Purkinje cell (primary cell): ENCODE results near the gene ALS2. TPM values are rescaled to one million over a fixed set of nuclear protein-coding genes. Genes with fewer than 3 reads are reported as not detected.

Source experiments
- polyA plus RNA-seq: library from polyadenylated mRNA; unstranded; fragments of >200 nt; fragmentation: Nextera tagmentation; gene quantifications from 2 replicates; pipeline ENCODE4 v1.2.1, GENCODE V29; 2014

The ALS2 gene
- 15.8 and 18.0 TPM in 2 replicates for polyA plus RNA-seq

DNA sequence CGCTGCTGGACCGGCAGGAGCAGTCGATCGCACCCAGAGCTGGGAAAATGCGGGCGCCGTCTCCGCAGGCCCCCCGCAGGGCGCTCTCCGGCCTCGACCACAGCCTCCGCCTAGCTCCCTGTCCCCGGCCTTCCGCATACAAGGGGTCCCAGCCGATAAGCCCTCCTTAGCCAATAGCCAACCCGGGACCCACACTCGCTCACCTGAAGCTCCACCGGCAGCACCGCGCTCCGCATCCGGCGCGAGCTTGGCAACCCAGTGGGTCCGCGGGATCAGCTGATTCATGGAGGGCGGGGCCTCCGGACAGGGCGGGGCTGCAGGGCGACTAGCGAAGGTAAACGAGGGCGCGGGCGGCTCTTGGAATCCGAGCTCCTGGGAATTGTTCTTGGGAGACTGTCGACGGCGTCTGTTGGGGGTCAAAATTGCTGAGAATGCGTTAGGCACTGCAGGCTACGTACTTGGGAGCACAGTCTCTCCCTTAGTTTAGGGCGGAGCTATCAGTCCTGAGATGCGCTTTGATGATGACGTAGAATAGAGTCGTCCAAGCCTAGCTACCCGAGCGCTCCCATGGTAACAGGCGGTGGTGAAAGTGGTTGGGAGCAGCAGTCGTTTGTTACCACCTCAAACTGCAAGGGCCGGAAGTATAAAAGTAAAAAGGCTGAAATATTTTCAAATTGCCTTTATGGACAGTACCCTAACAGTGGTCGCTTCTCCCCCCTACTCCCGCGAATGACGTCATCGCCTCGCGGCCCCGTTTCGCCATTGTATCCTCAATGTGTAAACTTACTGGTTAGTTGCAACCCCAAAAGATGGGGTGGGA lies at the start of gene ALS2:
TSS of gene ALS2 (minus strand) at position 260 of the 820 bp plus-strand sequence. CDS start 12,048 bp downstream, outside the sequence.

DNA sequence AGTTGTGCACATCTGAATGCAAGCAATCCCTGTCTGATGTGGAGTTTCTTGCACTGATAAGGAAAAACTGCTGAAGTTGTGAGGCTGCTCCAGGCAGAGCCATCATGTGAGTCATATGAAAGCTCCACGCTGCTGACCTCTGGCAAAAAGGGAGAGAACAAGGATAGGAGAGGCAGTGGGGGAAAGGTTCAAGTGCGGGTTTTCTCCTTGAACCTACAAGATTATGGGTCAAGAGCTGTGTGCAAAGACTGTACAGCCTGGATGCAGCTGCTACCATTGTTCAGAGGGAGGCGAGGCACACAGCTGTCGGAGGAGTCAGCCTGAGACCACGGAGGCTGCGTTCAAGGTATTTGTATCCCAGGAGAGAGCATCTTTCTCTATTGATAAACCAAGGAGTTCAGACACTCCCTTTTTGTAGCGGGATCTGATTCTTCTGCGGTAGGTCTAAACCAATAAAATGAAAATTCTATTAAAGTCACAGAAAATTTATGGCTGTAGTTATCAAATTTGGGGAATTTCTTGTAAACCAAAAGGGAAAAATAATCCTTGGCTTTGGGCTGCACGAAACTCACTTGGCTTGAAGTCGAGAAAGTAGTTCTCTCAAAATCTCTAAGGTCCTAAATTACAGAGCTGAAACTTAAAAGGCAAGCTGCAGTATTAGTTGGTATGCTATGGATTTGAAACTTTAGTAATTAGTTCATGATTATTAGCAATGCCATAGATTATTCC lies 25.9 kb upstream of the ALS2 start, which contains the start of gene CDK15:
TSS of gene CDK15 (plus strand) at position 96 of the 729 bp plus-strand sequence. CDS start at position 224, 128 bp downstream.

DNA sequence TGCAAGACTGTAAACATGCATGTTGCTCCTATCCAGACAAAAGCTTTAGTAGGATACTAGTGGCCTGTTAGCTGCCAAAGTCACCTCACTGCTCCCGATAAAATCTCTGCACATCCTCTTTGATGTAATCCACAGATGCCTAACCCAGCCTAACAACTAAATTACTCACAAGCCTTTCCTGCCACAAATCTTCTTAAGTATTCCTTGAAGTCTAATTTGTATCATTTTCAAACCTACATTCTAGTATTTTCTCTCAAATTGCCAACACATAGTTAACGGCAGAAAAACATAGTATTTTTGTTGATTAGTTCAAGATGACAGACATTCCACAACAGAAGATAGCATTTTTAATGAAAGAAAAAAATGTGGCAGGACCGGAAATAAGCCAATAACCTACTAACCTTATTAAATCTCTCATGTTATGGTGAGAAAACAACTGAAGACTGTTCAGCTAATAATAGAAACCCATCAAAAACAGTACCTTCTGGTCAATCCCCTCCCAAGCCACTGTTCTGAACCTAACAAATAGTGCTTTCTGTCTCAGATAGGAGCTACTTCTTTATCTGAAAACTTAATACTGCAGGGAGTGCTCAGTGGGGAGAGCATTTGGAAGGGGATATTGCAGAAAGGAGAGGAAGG lies 82.0 kb downstream of the ALS2 start, which contains the start of gene MPP4:
TSS of gene MPP4 (minus strand) at position 57 of the 639 bp plus-strand sequence. CDS start 4,690 bp downstream, outside the sequence.

Other genes with a start within 250 kb of the ALS2 start
- gene TMEM237, start 137.4 kb downstream of the ALS2 start, polyA plus RNA-seq, result 58.1 and 65.9 TPM in 2 replicates
- 0.42 and 1.4 TPM in 2 replicates for gene MPP4, start 82.3 kb downstream of the ALS2 start, polyA plus RNA-seq
- gene CDK15, start 25.6 kb upstream of the ALS2 start, polyA plus RNA-seq, result not detected in 2 replicates